ENCODE measurements around the gene RCSD1. TPM values are rescaled to one million over a fixed set of nuclear protein-coding genes. Genes with fewer than 3 reads are reported as not detected.

Gene RCSD1
- total and polyA plus RNA-seq, 2 of the 4 experiments (the other 2 are of a cell fraction): 0.03 TPM; not detected in 1

DNA sequence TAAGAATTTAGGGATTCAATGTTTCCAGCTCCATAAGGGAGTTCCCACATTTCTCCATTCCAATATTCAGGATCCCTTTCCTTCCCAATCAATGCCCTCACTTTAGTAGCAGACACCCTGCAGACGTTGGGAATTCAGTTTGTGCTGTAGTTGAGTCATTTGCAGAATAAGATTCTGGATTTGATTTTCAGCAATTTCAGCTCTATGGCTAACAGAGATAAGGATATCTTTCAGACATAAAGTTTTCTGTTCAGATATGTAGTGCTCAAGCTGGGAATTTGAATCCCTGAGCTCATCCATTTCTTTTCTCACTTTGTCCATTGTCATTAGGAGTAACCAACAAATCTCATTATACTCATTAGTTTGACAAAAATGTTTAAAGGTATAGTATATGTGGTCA, 104.8 kb downstream of the RCSD1 start:
- in situ Hi-C loops (cut with MboI; ENCODE audit: low sequenced_read_pairs): no loop called here
- POLR2A ChIA-PET (ENCODE audit: unreplicated experiment): no interaction called here
- H4K91ac ChIP-seq (ENCODE audit: insufficient read depth, low read depth, low read length): no peak overlapping the region

More for the DNA sequence above, 104.8 kb downstream of the RCSD1 start:
- H3K79me1 ChIP-seq (ENCODE audit: low read depth in 1 of 2, low read length in 2 of 2): peaks cover 34 to 80% of the 10 kb centered on the region in 2 experiments
- H4K8ac ChIP-seq (ENCODE audit: low read depth in 2 of 2, low read length in 2 of 2): no peak overlapping the region
- no peak overlapping the region for H2BK20ac ChIP-seq (ENCODE audit: low read depth, low read length)
- no peaks in the 10 kb centered on the region for H3K27me3 ChIP-seq (ENCODE audit: control insufficient read depth, insufficient read depth, low read length)
- no peak overlapping the region for H4K5ac ChIP-seq (ENCODE audit: low read depth, low read length)
- no CpG with 5 or more reads among the region's 1 CpG for WGBS, 2 experiments (ENCODE audit: extremely low coverage in 2 of 2, insufficient read length in 1 of 2)
- H2AFZ ChIP-seq (replicated peaks; ENCODE audit: low read length, poor library complexity): no peak overlapping the region
- H2BK120ac ChIP-seq (ENCODE audit: low read depth, low read length): no peak overlapping the region
- H3K9me3 ChIP-seq (ENCODE audit: control insufficient read depth, insufficient read depth, low read length): no peaks in the 10 kb centered on the region
- H2AK5ac ChIP-seq (ENCODE audit: low read depth, low read length): no peak overlapping the region
- no peak overlapping the region for H3K14ac ChIP-seq (replicated peaks; ENCODE audit: low read depth, low read length)
- peaks cover 8% of the 10 kb centered on the region for H3K36me3 ChIP-seq (ENCODE audit: control insufficient read depth, insufficient read depth, low read length)
- H3K4me2 ChIP-seq (ENCODE audit: low read depth, low read length): no peak overlapping the region
- H4K20me1 ChIP-seq (ENCODE audit: insufficient read depth, low read length): peaks cover 81% of the 10 kb centered on the region
- TF ChIP-seq USF2 (IDR thresholded peaks at IDR 0.05; ENCODE audit: low read depth, low read length): no peak
- TF ChIP-seq MAZ (IDR thresholded peaks at IDR 0.05; ENCODE audit: borderline replicate concordance, low read depth, low read length): no peak
- no peak for TF ChIP-seq POLR2A (IDR thresholded peaks at IDR 0.05; ENCODE audit: low read depth, low read length)
- TF ChIP-seq, protein P1, sequence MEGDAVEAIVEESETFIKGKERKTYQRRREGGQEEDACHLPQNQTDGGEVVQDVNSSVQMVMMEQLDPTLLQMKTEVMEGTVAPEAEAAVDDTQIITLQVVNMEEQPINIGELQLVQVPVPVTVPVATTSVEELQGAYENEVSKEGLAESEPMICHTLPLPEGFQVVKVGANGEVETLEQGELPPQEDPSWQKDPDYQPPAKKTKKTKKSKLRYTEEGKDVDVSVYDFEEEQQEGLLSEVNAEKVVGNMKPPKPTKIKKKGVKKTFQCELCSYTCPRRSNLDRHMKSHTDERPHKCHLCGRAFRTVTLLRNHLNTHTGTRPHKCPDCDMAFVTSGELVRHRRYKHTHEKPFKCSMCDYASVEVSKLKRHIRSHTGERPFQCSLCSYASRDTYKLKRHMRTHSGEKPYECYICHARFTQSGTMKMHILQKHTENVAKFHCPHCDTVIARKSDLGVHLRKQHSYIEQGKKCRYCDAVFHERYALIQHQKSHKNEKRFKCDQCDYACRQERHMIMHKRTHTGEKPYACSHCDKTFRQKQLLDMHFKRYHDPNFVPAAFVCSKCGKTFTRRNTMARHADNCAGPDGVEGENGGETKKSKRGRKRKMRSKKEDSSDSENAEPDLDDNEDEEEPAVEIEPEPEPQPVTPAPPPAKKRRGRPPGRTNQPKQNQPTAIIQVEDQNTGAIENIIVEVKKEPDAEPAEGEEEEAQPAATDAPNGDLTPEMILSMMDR (conservative IDR thresholded peaks at IDR 0.05; ENCODE audit: low read depth, low read length): no peak
- TF ChIP-seq MAFK (IDR thresholded peaks at IDR 0.05; ENCODE audit: low read depth, low read length): no peak
- no peak for TF ChIP-seq CHD1 (IDR thresholded peaks at IDR 0.05; ENCODE audit: low read depth, low read length)
- TF ChIP-seq FOS (IDR thresholded peaks at IDR 0.05; ENCODE audit: low read depth, low read length): no peak
- no peak for TF ChIP-seq CEBPB (IDR thresholded peaks at IDR 0.05; ENCODE audit: low read depth, low read length)
- no peak for TF ChIP-seq SMC3 (IDR thresholded peaks at IDR 0.05; ENCODE audit: low read depth, low read length)
- TF ChIP-seq ELK1 (IDR thresholded peaks at IDR 0.05; ENCODE audit: borderline replicate concordance, low read depth, low read length): no peak
- no peak for TF ChIP-seq BHLHE40 (IDR thresholded peaks at IDR 0.05; ENCODE audit: low read depth, low read length)
- TF ChIP-seq RFX5 (IDR thresholded peaks at IDR 0.05; ENCODE audit: low read depth, low read length): no peak
- intact Hi-C loops (cut with micrococcal nuclease): no loop called here
- no peak overlapping the region for H2AK9ac ChIP-seq (replicated peaks; ENCODE audit: low read depth, low read length, poor library complexity)
- no peak for ATAC-seq (ENCODE audit: low read depth)
- H2BK15ac ChIP-seq (ENCODE audit: low read depth, low read length): no peak overlapping the region
- H3K18ac ChIP-seq (ENCODE audit: low read depth, low read length): no peak overlapping the region
- H3K9ac ChIP-seq (ENCODE audit: low read depth, low read length): no peak overlapping the region
- no peak overlapping the region for H3K27ac ChIP-seq (ENCODE audit: insufficient read depth, low read length)
- H3K23ac ChIP-seq (ENCODE audit: low read depth, low read length): no peak overlapping the region
- H3K4ac ChIP-seq (ENCODE audit: low read depth, low read length): no peak overlapping the region
- no peak for DNase-seq
- H2BK5ac ChIP-seq (ENCODE audit: low read depth, low read length, poor library complexity, severe bottlenecking): no peak overlapping the region
- H3K4me3 ChIP-seq (ENCODE audit: insufficient read depth, low read depth, low read length): no peak overlapping the region
- H3K9me1 ChIP-seq (ENCODE audit: insufficient read depth, low read length): peaks cover 11% of the 10 kb centered on the region; the same call in 1 of the 2 replicates
- H3K4me1 ChIP-seq (ENCODE audit: control insufficient read depth, insufficient read depth, low read length): no peaks in the 10 kb centered on the region; the same call in 1 of the 2 replicates
- no TSS peak for BruUV-seq (replicated peaks)
- CTCF ChIA-PET: no interaction called here
- H3K56ac ChIP-seq (ENCODE audit: extremely low read depth, insufficient read depth, low read length): no peak overlapping the region
- dilution Hi-C loops (cut with HindIII; ENCODE audit: low sequenced_read_pairs, unreplicated experiment): no loop called here

All from IMR-90 (cell line).